Measurements from ENCODE around the gene SZRD1. TPM values are rescaled to one million over a fixed set of nuclear protein-coding genes. Genes with fewer than 3 reads are reported as not detected.

The SZRD1 gene
- total RNA-seq, 2 experiments from 2014 or later = 184 to 238 TPM

GRCh38 chr1:16398371-16398953 is 31.4 kb downstream of the SZRD1 start:
- Mint-ChIP-seq H3K27ac (no peak overlapping the region), H3K4me1 (peaks cover 14% of the 10 kb centered on the region), H3K4me3 (no peak overlapping the region), H3K36me3 (ENCODE audit: low read depth) (peaks cover 19% of the 10 kb centered on the region), H3K9me3 (ENCODE audit: low read depth) (no peaks in the 10 kb centered on the region), H3K27me3 (no peaks in the 10 kb centered on the region)
- intact Hi-C loops (cut with DNase I, micrococcal nuclease) = no loop called here
- CTCF ChIA-PET = no interaction called here
- POLR2A ChIA-PET = no interaction called here
- no peak for DNase-seq
- ATAC-seq = no peak

DNA sequence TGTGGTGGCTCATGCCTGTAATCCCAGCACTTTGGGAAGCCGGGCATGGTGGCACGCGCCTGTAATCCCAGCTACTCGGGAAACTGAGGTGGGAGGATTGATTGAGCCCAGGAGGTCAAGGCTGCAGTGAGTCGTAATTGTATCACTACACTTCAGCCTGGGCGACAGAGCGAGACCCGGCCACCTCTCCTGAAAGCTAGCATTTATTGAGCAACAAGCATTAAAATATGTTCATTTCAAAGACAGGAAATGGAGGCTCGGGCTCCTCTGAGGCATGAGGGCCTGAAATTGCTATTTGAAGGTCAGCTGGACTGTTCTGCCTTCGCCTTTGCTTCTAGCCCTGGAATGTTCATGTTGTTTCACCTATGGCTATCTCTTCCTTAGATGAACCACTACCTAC is 35.7 kb downstream of the SZRD1 start:
- Mint-ChIP-seq H3K27ac (no peak overlapping the region), H3K4me3 (no peak overlapping the region), H3K36me3 (ENCODE audit: low read depth) (peaks cover 2% of the 10 kb centered on the region), H3K9me3 (ENCODE audit: low read depth) (no peaks in the 10 kb centered on the region), H3K27me3 (no peaks in the 10 kb centered on the region), H3K4me1 (no peaks in the 10 kb centered on the region)
- ATAC-seq (no peak), DNase-seq (no peak)
- ChIA-PET POLR2A (no interaction called here), CTCF (no interaction called here)
- intact Hi-C loops (cut with DNase I, micrococcal nuclease) = no loop called here

DNA sequence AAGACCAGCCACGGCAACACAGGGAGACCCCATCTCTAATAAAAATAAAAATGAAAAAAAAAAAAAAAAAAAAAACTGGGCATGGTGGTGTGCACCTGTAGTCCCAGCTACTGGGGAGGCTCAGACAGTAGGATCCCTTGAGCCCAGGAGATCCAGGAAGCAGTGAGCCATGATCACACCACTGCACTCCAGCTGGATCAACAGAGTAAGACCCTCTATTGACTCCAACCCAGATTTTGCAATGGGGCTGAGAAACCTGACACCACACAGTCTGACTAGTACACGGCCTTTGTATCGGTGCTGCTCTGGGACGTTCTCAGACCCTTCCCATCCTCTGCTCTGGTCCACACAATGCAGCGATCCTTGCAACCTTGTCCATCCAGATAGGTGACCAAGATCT is 38.4 kb downstream of the SZRD1 start:
- DNase-seq (no peak), ATAC-seq (no peak)
- Mint-ChIP-seq H3K9me3 (ENCODE audit: low read depth) (no peaks in the 10 kb centered on the region), H3K36me3 (ENCODE audit: low read depth) (no peaks in the 10 kb centered on the region), H3K27me3 (no peaks in the 10 kb centered on the region), H3K4me3 (no peak overlapping the region), H3K27ac (no peak overlapping the region), H3K4me1 (no peaks in the 10 kb centered on the region)
- intact Hi-C loops (cut with DNase I, micrococcal nuclease) = no loop called here
- CTCF ChIA-PET = interaction anchor here (0.6 to 0.7 kb wide), 3 partner anchors 9 to 312 kb away, joined by 3 to 5 read pairs (median 5); no protein-coding TSS in a partner anchor
- POLR2A ChIA-PET = interaction anchor here (0.7 kb wide), 1 partner anchor 594 kb away, joined by 6 read pairs; no protein-coding TSS in a partner anchor

DNA sequence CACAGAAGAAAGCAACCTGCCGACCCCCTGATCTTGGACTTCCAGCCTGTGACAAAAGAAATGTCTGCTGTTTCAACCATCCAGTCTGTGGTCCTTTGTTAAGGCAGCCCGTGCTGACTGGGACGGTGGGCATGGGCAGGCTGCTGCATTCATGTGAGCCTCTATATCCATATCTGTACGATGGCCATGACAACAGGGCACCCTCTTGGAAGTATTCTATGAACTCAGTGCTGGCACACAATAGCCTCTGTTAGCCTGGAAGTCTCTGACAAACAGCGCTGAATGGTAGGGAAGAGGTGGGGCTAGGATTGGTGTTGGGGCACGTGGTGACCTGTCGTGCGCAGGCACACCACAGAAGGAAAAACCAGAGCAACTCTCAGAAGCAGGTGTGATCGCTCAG is 39.8 kb downstream of the SZRD1 start:
- CTCF ChIA-PET = interaction anchor here (0.6 kb wide), 1 partner anchor 512 kb away, joined by 3 read pairs; no protein-coding TSS in a partner anchor
- H3K4me3 Mint-ChIP-seq = no peak overlapping the region

DNA sequence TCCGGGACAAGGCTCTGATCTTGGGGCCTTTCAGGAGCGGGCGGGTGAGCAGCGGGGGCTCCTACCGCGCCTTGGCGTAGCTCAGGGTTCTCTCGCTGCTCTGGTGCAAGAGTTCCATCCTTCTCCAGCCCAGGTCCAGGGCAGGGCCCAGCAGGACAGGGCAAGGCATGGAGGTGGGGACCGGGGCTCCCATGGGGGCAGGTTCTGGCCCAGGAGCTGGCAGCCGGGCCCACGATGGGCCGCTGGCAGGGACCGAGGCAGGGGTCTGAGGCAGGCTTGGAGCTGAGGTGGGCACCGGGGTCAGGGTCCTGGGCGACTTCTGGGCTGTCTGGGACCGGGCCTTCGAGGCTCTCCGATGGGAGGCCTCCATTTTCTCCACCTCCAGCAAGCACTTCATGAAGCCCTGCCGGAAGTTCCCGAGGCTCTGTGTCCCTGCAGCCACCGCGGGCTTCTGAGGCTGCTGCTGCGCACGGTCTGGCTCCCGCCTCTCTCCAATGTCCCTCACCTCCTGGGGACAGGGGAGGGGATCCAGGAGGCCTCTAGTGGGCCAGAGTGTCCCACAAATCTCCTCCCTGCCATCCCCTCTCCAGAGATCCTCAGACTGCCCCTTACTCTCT is 42.6 kb downstream of the SZRD1 start:
- DNase-seq (no peak), ATAC-seq (no peak)
- Mint-ChIP-seq H3K4me3 (no peak overlapping the region), H3K36me3 (ENCODE audit: low read depth) (no peaks in the 10 kb centered on the region), H3K4me1 (no peaks in the 10 kb centered on the region), H3K9me3 (ENCODE audit: low read depth) (no peaks in the 10 kb centered on the region), H3K27ac (no peak overlapping the region), H3K27me3 (no peaks in the 10 kb centered on the region)
- CTCF ChIA-PET = no interaction called here
- intact Hi-C loops (cut with DNase I, micrococcal nuclease) = no loop called here
- POLR2A ChIA-PET = no interaction called here

More for the DNA sequence above, 39.8 kb downstream of the SZRD1 start:
- DNase-seq = no peak
- POLR2A ChIA-PET = no interaction called here
- no peak for ATAC-seq
- H3K27me3 Mint-ChIP-seq = no peaks in the 10 kb centered on the region
- H3K27ac Mint-ChIP-seq = no peak overlapping the region
- no peaks in the 10 kb centered on the region for H3K4me1 Mint-ChIP-seq
- no peaks in the 10 kb centered on the region for H3K36me3 Mint-ChIP-seq (ENCODE audit: low read depth)
- no peaks in the 10 kb centered on the region for H3K9me3 Mint-ChIP-seq (ENCODE audit: low read depth)
- intact Hi-C loops (cut with DNase I, micrococcal nuclease) = no loop called here

DNA sequence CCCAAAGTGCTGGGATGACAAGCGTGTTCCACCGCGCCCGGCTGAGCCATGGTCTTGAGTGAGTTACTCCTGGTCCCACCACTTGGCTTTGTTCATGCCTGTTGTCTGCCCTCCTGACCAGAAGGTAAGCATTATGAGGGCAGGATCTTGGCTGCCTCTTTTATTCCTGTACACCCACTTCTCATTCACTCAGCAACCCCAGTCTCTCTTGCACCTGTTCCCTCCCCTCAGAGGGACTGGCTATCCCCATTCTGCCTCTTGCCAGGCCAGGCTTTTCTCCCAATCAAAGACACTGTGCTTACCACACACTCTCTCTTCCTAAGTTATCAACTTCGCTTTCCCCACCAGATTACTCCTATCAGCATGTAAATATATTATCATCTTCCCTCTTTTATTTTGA is 43.8 kb downstream of the SZRD1 start:
- H3K27ac Mint-ChIP-seq = no peak overlapping the region
- no peaks in the 10 kb centered on the region for H3K36me3 Mint-ChIP-seq (ENCODE audit: low read depth)
- ATAC-seq (no peak), DNase-seq (no peak)
- CTCF ChIA-PET = no interaction called here
- H3K9me3 Mint-ChIP-seq (ENCODE audit: low read depth) = no peaks in the 10 kb centered on the region
- POLR2A ChIA-PET = no interaction called here
- intact Hi-C loops (cut with DNase I, micrococcal nuclease) = no loop called here
- no peaks in the 10 kb centered on the region for H3K27me3 Mint-ChIP-seq
- H3K4me3 Mint-ChIP-seq = no peak overlapping the region
- no peaks in the 10 kb centered on the region for H3K4me1 Mint-ChIP-seq

GRCh38 chr1:16413191-16413590 is 46.1 kb downstream of the SZRD1 start:
- H3K36me3 Mint-ChIP-seq (ENCODE audit: low read depth) = no peaks in the 10 kb centered on the region
- CTCF ChIA-PET = no interaction called here
- ATAC-seq (no peak), DNase-seq (no peak)
- no peak overlapping the region for H3K27ac Mint-ChIP-seq
- H3K4me1 Mint-ChIP-seq = no peaks in the 10 kb centered on the region
- POLR2A ChIA-PET = no interaction called here
- intact Hi-C loops (cut with DNase I, micrococcal nuclease) = no loop called here
- H3K9me3 Mint-ChIP-seq (ENCODE audit: low read depth) = no peaks in the 10 kb centered on the region
- no peak overlapping the region for H3K4me3 Mint-ChIP-seq
- no peaks in the 10 kb centered on the region for H3K27me3 Mint-ChIP-seq

DNA sequence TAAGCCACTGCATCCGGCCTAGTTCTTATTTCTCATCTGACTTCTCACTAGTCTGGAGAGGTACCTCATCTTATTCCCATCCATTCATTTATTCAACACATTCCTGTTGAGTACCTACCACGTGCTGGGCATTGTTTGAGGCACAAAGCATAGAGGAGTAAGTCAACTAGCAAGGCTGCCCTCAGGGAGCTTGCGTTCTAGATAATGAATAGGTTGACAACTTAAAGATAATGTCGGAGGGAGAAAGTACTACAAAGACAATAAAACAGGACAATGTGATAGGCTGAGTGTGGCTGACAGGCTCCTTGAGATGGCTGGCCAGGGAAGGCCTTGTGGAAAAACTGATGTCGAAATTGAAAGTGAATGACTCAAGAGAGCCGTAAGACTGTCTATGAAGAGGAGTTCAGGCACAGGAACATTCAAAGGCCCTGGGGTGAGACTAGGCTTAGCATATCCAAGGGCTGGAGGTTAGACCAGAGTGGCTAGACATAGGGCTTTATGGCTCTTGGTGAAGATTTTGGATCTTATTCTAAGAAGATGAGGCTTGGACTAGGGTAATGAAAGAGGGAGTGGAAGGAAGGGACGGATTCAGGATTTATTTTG is 51.9 kb downstream of the SZRD1 start:
- Mint-ChIP-seq H3K36me3 (ENCODE audit: low read depth) (no peaks in the 10 kb centered on the region), H3K27me3 (no peaks in the 10 kb centered on the region), H3K4me3 (no peak overlapping the region), H3K4me1 (peaks cover 30% of the 10 kb centered on the region), H3K9me3 (ENCODE audit: low read depth) (no peaks in the 10 kb centered on the region), H3K27ac (peak overlapping the region; percentile 82)
- ChIA-PET POLR2A (interaction anchor here (0.7 kb wide), 1 partner anchor 571 kb away, joined by 4 read pairs; the partner anchor contains the start of gene SPEN), CTCF (no interaction called here)
- intact Hi-C loops (cut with DNase I, micrococcal nuclease) = no loop called here
- ATAC-seq = peak; percentile 36
- peak; percentile 38 for DNase-seq

DNA sequence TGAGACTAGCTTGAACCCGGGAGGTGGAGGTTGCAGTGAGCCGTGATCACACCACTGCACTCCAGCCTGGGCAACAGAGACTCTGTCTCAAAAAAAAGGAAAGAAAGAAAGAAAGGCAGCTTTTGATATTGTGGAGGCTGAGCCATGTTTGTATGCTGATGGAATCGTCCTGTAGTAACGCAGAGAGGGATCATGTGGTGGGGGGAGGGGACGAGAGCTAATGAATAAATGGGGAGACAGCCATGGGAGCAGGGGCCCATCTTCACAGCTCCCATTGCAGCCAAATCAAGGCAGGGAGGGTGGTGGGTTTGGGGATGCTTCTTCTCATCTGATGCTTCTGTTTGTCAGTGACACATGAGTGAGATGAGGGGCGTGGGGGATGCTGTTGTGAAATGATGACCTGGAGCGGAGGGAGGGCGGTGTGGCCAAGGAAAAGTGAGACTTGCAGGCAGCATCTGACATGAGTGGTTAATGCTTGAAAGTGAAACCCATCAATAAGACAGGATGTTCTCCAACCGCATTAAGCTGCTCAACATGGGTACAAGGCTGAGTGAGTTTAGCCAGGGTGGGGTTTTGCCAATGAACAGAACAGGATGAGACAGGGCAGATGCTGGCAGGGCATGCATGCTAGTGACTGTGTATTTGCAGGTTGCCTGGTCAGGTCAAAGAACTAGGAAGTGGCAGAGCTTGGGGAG is 53.5 kb downstream of the SZRD1 start:
- ChIA-PET CTCF (interaction anchor here (0.7 kb wide), 2 partner anchors 20 to 44 kb away, joined by 3 read pairs; no protein-coding TSS in a partner anchor), POLR2A (interaction anchor here (0.8 kb wide), 2 partner anchors 20 to 53 kb away, joined by 3 to 4 read pairs; partner anchors contain the start of gene NECAP2)
- Mint-ChIP-seq H3K4me3 (peak overlapping the region; percentile 38), H3K9me3 (ENCODE audit: low read depth) (no peaks in the 10 kb centered on the region), H3K4me1 (peaks cover 30% of the 10 kb centered on the region), H3K36me3 (ENCODE audit: low read depth) (no peaks in the 10 kb centered on the region), H3K27ac (peak overlapping the region; percentile 88), H3K27me3 (no peaks in the 10 kb centered on the region)
- DNase-seq (peak; percentile 84), ATAC-seq (peak; percentile 97)
- intact Hi-C loops (cut with DNase I, micrococcal nuclease) = loop anchor here in 1 of 2 experiments (1.0 to 10.0 kb wide), 4 partner anchors 20 to 304 kb away; partner anchors contain the start of genes NECAP2 and SZRD1

DNA sequence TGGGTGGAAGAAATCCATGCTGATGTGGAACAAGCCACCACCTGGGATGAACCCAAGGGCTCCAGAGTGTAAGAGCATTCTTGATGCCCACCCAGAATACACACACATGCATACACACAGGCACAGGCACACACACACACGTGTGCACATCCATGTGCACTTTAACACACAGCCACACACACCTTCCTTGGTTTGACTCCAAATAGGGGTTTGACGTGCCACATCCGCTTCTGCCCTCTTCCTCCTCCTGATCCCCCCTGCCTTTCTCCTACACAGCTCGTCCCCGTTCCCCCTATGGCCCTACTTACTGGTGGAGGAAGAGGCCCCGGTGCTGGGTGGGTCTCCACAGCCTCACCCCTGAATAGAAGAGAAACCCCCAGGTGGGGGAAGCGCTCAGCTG is 54.2 kb downstream of the SZRD1 start:
- Mint-ChIP-seq H3K27ac (peak overlapping the region; percentile 88), H3K9me3 (ENCODE audit: low read depth) (no peaks in the 10 kb centered on the region), H3K4me3 (peak overlapping the region; percentile 38), H3K36me3 (ENCODE audit: low read depth) (no peaks in the 10 kb centered on the region), H3K27me3 (no peaks in the 10 kb centered on the region), H3K4me1 (peaks cover 30% of the 10 kb centered on the region)
- intact Hi-C loops (cut with DNase I, micrococcal nuclease) = loop anchor here in 1 of 2 experiments (5.0 to 10.0 kb wide), 2 partner anchors 76 to 304 kb away; no protein-coding TSS in a partner anchor
- DNase-seq (no peak), ATAC-seq (no peak)
- ChIA-PET POLR2A (no interaction called here), CTCF (interaction anchor here (0.7 kb wide), 1 partner anchor 19 kb away, joined by 3 read pairs; no protein-coding TSS in a partner anchor)

DNA sequence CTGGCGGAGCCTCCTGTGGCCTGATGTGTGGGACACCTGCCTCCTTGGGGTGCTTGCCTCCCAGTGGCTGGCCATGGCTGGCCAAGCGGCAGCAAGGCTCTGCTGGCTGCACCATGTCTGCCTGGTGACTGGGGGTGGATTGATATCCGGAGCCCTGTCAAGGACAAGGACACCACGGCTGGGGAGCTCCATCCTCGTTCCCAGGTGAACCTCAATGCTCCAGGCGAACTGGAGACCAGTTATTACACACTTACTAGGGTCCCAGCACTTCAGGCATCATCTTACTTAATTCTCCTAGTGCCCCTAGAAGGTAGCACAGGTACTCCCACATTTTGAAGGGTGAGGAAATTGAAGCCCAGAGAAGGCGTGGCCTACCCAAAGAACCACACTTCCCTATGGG is 55.0 kb downstream of the SZRD1 start:
- no peak overlapping the region for H3K27ac Mint-ChIP-seq
- DNase-seq (no peak), ATAC-seq (no peak)
- no peaks in the 10 kb centered on the region for H3K36me3 Mint-ChIP-seq (ENCODE audit: low read depth)
- ChIA-PET POLR2A (interaction anchor here (0.7 kb wide), 1 partner anchor 56 kb away, joined by 9 read pairs; no protein-coding TSS in a partner anchor), CTCF (interaction anchor here (1.4 kb wide), 1 partner anchor 18 kb away, joined by 4 read pairs; the partner anchor contains the start of gene NECAP2)
- peaks cover 30% of the 10 kb centered on the region for H3K4me1 Mint-ChIP-seq
- H3K27me3 Mint-ChIP-seq = no peaks in the 10 kb centered on the region
- intact Hi-C loops (cut with DNase I, micrococcal nuclease) = loop anchor here in 1 of 2 experiments (5.0 to 10.0 kb wide), 2 partner anchors 75 to 303 kb away; no protein-coding TSS in a partner anchor
- H3K4me3 Mint-ChIP-seq = no peak overlapping the region
- H3K9me3 Mint-ChIP-seq (ENCODE audit: low read depth) = no peaks in the 10 kb centered on the region
